Stimulated activated effector memory CD8-positive, alpha-beta T cell treated with anti-CD3 and anti-CD28 coated beads, Interleukin-12 subunit alpha, Interleukin-12 subunit beta, amount 100 ng/mL, for 72 hours (primary cell): Measurements from ENCODE around the gene FGR.

Experiments
- ATAC-seq: fragments of 150-1000 bp; cut with Tn5 transposase; 2 replicates; pipeline ENCODE4 v1.10.0; 2021
- DNase-seq, 2 donors: peaks; one replicate each; pipeline ENCODE4 v3.0.0; 2021 to 2022; ENCODE audit warnings: low spot score in 2 of 2
- H3K27ac Mint-ChIP-seq: one replicate; pipeline ENCODE4 v1.8.0; 2022; ENCODE audit warnings: mild to moderate bottlenecking, mixed read lengths
- H3K36me3 Mint-ChIP-seq: one replicate; pipeline ENCODE4 v1.8.0; 2022; ENCODE audit warnings: mild to moderate bottlenecking, mixed read lengths
- H3K4me1 Mint-ChIP-seq: one replicate; pipeline ENCODE4 v1.8.0; 2022; ENCODE audit warnings: mixed read lengths
- H3K4me3 Mint-ChIP-seq: one replicate; pipeline ENCODE4 v1.8.0; 2022; ENCODE audit warnings: mild to moderate bottlenecking, mixed read lengths
- H3K9me3 Mint-ChIP-seq: one replicate; pipeline ENCODE4 v1.8.0; 2022; ENCODE audit warnings: mixed read lengths

The FGR gene

DNA sequence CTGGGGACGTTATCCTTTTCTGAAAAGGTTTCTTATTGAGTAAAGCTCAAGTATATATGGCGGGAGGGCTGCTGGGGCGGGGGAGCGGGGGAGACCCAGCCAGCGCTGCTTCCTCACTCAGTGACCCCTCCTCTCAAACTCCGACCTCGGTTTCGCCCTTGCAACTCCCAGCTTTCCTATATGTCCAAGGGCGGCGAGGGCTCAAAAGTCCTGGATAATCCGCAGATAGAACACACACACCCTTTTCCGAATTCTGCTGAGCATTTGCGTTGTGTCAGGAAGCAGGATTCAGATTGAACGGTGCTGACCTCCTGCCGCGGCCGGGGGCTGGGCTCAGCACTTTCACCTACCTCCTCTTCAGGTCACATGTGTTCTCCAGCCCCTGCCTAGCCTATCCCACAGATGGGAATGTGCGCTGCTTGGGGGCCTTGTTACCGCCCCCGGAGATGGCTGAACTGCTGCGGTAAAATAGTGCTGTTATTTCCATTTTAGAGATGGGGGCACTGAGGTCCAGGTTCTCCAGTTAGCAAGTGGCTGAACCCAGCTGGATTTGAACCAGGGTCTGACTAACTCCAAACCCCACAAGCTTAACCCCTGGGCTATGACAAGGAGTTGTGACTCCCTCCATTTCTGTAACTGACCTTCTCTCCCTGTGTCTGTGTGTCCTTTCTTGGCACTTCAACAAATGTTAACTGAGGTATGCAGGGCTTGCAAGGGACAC, 30.2 kb downstream of the FGR start:
- H3K4me3 Mint-ChIP-seq, result no peak overlapping the region
- DNase-seq (peak in 1 of 2 donors; percentile 47), ATAC-seq (no peak)
- no peak overlapping the region for H3K27ac Mint-ChIP-seq
- peaks cover 49% of the 10 kb centered on the region for H3K4me1 Mint-ChIP-seq
- peaks cover 13% of the 10 kb centered on the region for H3K36me3 Mint-ChIP-seq
- H3K9me3 Mint-ChIP-seq, result no peaks in the 10 kb centered on the region

DNA sequence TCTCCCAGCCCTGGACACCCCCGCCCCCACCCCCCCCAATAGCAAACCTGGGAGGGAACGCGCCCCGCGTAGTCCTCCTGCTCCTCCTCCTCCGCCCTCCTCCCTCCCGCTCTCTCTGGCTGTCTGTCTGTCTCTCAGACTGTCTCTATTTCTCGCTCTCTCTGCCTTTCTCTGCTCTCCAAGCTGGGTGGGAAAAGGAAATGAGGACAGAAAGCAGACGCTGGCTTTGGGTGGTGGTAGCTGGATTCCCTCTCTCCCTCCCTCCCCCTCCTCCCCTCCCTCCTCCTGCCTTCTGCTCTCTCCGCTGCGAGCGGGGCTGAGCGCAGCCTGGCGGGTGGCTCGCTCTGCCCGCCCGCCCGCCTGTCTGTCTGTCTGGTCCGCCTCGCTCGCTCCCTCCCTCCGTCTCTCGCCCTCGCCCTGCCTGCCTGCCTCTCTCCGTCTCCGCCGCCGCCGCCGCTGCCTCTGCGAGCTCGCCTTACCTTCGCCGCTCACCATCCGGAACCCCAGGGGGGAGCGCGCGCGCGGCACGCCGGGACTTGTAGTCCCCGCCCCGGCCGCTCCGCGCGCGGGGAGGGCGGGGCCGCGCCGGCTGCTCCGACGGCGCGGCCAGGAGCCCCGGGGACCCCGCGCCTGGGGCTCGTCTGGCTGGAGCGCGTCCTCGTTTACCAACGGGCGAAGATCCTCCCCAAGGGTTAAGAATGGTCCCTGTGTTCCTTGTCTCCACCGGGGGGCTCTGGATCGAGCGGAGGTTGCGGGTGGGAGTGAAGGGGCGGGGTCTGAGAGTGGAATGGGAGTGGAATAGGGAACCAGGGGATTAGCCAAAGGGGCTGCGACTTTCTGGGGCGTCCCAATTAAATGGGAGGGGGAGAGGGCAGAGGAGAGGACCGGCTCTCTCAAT, 31.1 kb downstream of the FGR start, which contains the start of gene AHDC1:
AHDC1 (minus strand) TSS at position 464 of the 898 bp plus-strand sequence. CDS start 52,029 bp downstream, outside the sequence.
- DNase-seq, result peak; percentile 84 to 91
- ATAC-seq, result peak; percentile 88
- H3K27ac Mint-ChIP-seq, result peak within 1 kb of the TSS; percentile 67
- H3K4me1 Mint-ChIP-seq, result peaks cover 57% of the 10 kb centered on the region
- H3K36me3 Mint-ChIP-seq, result peaks cover 13% of the 10 kb centered on the region
- no peak within 1 kb of the TSS for H3K4me3 Mint-ChIP-seq
- H3K9me3 Mint-ChIP-seq, result no peaks in the 10 kb centered on the region

DNA sequence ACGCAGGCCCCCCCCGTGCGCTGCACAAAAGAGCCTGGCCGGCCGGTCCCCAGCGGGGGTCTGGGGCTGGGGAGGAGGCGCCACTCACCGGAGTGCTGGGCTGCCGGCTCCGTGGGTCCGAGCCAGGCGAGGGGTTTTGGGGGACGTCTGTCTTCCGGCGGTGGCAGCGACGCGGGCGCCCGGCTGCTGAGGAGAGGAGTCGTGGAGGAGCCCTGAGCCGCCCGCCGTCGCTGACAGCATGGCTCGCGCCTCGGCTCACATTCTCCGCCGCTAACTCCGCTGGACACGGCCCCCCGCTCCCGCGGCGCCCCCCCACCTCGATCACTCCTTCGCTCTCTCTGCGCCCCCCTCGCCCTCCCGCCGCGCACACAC, 31.7 kb downstream of the FGR start:
- peak in 1 of 2 donors; percentile 65 for DNase-seq
- H3K4me1 Mint-ChIP-seq, result peaks cover 63% of the 10 kb centered on the region
- H3K9me3 Mint-ChIP-seq, result no peaks in the 10 kb centered on the region
- peak overlapping the region; percentile 67 for H3K27ac Mint-ChIP-seq
- H3K36me3 Mint-ChIP-seq, result peaks cover 13% of the 10 kb centered on the region
- peak; percentile 20 for ATAC-seq
- H3K4me3 Mint-ChIP-seq, result no peak overlapping the region

DNA sequence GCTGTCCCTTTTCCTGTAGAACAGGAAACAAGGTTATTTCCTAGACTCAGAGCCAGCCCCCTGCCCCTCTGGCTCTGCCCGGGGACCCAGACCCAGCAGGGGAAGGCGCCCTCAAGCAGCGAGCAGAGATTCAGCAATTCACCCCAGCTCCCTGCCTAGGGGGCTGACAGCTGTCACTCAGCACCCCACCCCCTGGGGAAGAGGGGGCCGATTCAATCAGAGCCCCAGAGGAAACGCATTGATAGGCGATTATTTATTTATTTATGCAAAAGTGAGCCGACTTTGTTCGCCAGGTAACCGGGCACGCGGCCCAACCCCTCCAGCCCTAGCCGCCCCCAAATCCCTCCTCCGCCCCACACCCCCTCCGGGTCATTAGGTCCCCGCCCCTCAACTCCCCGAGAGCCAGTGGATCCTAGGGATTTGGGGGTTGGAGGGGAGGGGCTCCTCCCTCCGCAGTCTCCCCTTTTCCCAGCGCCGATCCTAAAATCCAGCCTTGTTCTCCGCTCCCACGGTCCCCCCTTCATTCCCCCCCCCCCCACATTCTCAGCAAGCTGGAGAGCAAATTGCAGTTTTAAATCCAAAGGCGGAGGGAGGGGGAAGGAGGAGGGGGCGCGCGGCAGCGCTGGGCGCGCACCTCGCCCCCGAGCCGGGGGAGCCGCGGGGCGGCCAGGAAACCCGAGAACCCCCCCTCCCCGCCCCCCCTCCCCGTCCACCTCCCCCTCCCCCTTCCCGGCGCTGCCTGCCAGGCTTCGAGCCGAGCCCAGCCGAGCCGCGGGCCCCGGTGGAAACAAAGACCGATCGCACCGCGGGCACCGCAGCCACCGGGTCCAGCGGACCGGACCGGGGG, 32.3 kb downstream of the FGR start:
- H3K9me3 Mint-ChIP-seq, result no peaks in the 10 kb centered on the region
- DNase-seq, result no peak

DNA sequence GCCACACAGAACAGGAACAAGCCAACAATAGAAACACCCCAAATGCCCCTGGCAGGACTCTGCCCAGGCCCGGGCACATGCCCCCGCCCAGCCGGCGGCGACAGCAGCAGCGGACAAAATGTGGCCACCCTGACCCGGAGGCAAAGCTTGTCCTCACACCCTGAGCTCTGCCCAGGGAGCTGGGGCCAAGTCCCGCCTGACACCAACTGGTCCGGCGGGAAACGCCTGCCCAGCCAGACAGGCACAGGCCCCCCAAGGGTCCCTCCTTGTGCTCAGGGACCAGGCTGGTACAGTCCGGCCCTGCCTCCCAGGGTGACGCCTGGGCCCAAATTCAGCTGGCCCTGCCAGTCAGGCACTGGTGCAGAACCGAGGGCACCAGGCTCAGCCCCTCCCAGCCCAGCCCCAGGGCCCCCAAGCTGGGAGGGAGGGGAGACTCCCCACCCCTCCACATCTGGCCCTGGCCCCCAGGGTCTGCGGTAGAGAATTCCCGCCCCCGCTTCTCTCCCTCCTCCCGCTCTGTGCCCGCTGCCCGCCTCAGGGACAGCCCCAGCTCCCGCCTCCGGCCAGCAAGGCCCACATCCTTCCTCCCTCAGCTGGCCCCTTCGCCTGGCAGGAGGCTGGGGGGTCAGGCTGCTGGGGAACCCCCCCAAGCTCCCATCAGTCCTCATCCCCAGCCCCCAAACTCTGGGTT, 33.1 kb downstream of the FGR start:
- no peak for ATAC-seq
- Mint-ChIP-seq H3K4me3 (no peak overlapping the region), H3K4me1 (peaks cover 63% of the 10 kb centered on the region), H3K9me3 (no peaks in the 10 kb centered on the region), H3K27ac (peak overlapping the region; percentile 67), H3K36me3 (peaks cover 13% of the 10 kb centered on the region)
- DNase-seq, result peak in 1 of 2 donors; percentile 51

More for the DNA sequence above, 32.3 kb downstream of the FGR start:
- Mint-ChIP-seq H3K27ac (peak overlapping the region; percentile 67), H3K4me1 (peaks cover 63% of the 10 kb centered on the region), H3K36me3 (peaks cover 13% of the 10 kb centered on the region), H3K4me3 (no peak overlapping the region)
- no peak for ATAC-seq

DNA sequence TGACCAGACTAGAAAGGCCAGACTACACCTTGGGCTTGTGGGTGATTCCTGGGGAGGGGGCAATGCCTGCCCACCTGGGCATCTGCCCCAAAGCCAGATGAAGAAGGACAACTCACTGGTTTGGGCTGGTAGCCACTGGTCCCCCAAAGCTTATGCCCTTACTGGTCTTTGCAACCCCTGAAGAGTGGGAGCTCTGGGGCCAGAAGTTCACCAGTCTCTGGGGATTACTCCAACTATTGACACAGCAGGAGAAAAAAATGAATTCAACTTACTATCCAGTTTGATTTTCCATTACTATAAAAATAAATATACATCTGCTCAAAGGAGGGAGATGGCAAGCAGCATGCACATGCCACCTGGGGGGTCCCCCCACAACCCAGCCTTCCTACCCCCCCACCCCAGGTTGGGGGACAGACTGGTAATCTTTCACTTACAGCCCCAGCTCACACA, 33.6 kb downstream of the FGR start:
- Mint-ChIP-seq H3K27ac (peak overlapping the region; percentile 64), H3K4me1 (peaks cover 57% of the 10 kb centered on the region), H3K9me3 (no peaks in the 10 kb centered on the region), H3K36me3 (peaks cover 13% of the 10 kb centered on the region), H3K4me3 (no peak overlapping the region)
- ATAC-seq (no peak), DNase-seq (no peak)

DNA sequence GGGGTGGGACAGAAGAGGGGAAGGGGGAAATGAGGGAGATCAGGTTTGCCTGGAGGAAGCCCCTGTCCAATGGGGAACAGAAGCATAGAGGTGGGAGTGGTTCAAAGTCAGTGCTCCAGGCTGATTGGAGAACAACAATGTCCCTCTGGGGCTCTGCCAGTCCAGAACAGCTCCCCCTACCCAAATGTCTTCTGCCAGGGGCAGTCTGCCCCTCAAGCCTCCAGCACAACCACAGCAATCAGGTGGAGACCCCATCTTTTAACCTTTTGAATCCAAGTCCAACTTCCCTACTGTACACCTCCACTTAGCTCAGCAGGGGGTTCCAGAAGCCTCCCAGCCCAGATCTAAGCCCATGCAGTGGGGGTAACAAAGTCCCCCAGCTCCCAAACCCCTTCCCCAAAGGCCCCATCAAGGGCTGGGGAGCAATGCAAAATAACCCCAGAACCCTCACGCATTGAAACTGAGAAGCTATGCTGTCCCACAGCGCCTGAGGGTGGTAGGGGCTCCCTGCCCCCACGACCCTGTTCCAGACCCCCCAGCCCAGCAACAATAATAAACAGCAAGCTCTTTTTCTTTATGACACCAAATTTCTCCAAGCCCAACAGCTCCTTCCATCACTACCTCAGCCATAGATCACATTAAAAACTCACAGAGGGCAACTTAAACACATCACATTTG, 34.3 kb downstream of the FGR start:
- H3K4me1 Mint-ChIP-seq, result peaks cover 50% of the 10 kb centered on the region
- ATAC-seq (no peak), DNase-seq (peak in 1 of 2 donors; percentile 49)
- peaks cover 13% of the 10 kb centered on the region for H3K36me3 Mint-ChIP-seq
- H3K4me3 Mint-ChIP-seq, result no peak overlapping the region
- no peak overlapping the region for H3K27ac Mint-ChIP-seq
- no peaks in the 10 kb centered on the region for H3K9me3 Mint-ChIP-seq

DNA sequence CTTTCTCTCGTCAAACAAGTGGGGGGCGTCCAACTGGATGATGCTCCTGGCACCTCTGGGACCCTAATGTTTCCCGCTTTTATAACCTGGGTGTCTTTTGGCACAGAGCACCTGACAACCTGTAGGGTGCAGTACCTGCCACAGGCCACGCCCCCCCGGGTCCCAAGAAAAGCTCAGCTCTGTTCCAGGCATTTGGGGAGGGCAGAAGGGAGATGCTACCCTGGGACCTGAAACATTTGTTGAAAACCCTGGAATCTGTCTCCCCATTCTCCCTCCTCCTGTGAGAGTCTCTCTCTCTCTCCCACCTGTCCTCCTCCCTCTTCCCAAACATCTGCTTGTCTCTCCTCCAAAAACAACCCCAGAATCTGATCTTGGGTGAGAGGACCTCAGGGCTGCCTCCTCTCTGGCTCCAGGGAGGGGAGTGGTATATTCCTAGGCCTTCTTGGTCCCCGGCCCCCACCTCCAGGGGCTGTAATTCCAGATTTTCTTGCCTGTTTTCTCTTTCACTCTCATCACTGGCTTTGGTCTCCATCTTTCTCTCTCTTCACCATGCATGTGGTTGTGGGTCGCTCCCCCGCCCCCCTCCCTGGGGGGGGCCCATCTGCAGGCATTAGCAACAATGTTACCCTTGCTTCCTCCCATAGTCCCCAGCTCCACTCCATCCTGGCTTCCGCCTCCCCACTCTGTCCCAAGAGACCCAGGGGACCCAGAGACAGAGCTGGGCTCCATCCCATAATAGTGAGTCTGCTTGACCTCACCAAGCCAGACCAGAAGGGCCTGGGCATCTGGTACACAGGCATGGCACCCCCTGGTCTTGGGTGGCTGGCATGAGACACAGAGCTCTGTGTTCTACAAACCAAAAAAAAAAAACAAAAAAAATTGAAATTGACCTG, 35.1 kb downstream of the FGR start:
- H3K9me3 Mint-ChIP-seq, result no peaks in the 10 kb centered on the region
- peaks cover 7% of the 10 kb centered on the region for H3K36me3 Mint-ChIP-seq
- no peak overlapping the region for H3K27ac Mint-ChIP-seq
- no peak for ATAC-seq
- peak in 1 of 2 donors; percentile 47 for DNase-seq
- peaks cover 43% of the 10 kb centered on the region for H3K4me1 Mint-ChIP-seq
- H3K4me3 Mint-ChIP-seq, result no peak overlapping the region

DNA sequence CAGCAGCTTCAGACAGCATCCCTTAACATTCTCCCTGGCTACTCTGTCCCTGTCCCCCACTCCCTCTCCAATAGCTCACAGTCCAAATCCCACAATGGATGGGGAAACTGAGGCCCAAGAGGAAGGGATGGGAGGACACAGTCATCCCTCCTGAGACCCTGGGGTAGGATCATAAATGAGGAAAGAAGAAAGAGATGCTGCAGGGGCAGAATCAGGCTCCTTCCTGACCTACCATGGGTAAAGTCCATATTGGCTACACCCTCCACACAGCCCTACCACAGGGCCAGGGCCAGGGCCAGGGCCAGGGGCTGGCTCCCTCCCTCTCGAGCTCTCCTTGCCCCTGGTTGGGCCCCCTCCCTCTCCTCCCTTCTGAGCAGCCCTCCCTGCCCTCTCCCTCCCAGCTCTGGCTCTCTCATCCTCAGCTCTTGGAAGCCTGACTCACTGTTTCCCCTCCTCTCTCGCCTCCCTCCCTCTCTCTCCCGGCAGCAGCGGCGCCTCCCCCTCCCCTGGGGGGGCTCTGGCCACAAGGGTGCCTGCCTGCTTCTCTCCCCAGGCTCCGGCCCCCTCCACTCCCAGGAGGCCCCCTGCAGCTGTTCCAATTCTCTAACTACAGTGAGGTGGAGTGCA, 36.0 kb downstream of the FGR start:
- ATAC-seq (peak; percentile 25), DNase-seq (peak in 1 of 2 donors; percentile 60)
- no peak overlapping the region for H3K4me3 Mint-ChIP-seq
- no peaks in the 10 kb centered on the region for H3K9me3 Mint-ChIP-seq
- H3K4me1 Mint-ChIP-seq, result peaks cover 43% of the 10 kb centered on the region
- H3K36me3 Mint-ChIP-seq, result peaks cover 5% of the 10 kb centered on the region
- no peak overlapping the region for H3K27ac Mint-ChIP-seq

DNA sequence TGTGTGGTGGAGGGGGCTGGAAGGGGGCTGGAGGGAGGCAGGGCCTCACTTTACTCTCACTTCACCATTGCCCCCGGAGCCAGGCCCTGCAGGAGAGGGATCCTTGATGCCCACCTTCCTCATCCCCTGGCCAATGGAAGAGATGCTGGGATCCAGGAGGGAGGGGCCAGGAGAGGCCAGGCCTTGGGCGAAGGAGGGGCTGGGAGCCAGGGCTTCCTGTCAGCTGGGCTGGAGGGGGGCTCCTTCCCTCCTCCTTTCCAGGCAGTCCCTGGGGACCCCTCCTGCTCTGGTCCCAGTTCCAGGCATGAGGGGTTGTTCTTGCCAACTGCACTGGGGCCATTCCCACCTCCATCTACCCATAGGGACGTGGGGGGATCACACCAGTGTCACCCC, 36.7 kb downstream of the FGR start:
- ATAC-seq (no peak), DNase-seq (no peak)
- H3K27ac Mint-ChIP-seq, result no peak overlapping the region
- H3K9me3 Mint-ChIP-seq, result no peaks in the 10 kb centered on the region
- no peaks in the 10 kb centered on the region for H3K36me3 Mint-ChIP-seq
- H3K4me1 Mint-ChIP-seq, result peaks cover 43% of the 10 kb centered on the region
- H3K4me3 Mint-ChIP-seq, result no peak overlapping the region

DNA sequence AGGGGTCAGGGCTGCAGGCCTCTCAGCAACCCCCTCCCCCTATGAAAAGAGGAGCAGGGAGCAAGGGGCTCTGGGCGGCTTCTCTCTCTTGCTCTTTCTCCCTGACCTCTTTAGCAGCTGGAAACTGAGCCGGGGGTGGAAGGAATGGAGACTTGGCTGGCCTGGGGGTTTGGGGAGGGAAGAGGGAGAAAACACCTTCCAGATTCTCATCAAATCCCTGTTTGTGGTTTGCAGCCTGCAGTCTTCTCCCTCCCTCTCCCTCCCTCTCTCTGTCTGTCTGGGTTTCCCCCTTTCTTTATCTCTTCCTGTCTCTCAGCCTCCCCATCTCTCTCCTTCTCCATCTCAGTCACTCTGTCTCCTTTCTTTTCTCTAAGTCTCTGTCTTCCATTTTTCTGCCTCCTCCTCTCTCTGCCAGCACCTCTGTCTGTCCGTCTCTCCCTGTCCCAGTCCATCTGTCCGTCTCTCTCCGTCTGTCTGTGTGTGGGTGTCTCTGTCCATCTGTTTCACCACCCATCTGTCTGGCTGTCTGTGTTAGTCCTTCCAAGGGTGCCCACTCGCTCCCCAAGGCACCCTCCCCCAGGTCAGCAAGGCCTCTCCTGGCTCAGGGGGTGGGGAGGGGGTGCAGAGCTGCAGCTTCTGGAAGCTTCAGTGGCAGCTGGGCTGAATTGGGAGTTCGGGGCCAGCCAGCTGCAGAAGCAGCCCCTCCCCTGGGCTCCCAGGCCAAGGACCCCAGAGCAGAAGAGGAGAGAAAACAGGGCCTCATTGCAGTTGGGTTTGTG, 37.3 kb downstream of the FGR start:
- ATAC-seq (no peak), DNase-seq (no peak)
- H3K9me3 Mint-ChIP-seq, result no peaks in the 10 kb centered on the region
- no peak overlapping the region for H3K27ac Mint-ChIP-seq
- peaks cover 43% of the 10 kb centered on the region for H3K4me1 Mint-ChIP-seq
- no peaks in the 10 kb centered on the region for H3K36me3 Mint-ChIP-seq
- H3K4me3 Mint-ChIP-seq, result no peak overlapping the region

DNA sequence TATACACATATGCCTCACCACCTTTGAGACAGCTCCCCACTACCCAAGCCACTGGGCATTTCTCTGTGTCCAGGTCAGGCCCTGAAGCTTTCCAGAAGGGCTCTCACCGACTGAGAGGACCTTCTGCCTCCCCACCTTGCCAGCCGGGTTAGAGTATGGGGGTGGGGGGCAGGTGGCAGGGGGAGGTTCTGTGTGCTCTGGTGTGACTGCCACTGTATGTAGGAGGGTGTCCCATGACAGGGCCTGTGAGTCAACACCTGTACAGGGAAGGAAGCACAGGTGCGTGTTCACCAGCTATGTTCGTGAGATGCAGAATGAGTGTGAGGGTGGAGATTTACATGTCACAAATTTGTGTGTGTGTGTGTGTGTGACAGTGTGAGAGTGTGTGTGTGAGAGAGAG, 38.0 kb downstream of the FGR start:
- H3K27ac Mint-ChIP-seq, result no peak overlapping the region
- no peak for ATAC-seq
- H3K4me1 Mint-ChIP-seq, result peaks cover 37% of the 10 kb centered on the region
- H3K9me3 Mint-ChIP-seq, result no peaks in the 10 kb centered on the region
- H3K4me3 Mint-ChIP-seq, result no peak overlapping the region
- no peak for DNase-seq
- no peaks in the 10 kb centered on the region for H3K36me3 Mint-ChIP-seq
